ENCODE measurements around the gene OR51F1.

GRCh38 chr11:4748438-4748837, 21.3 kb downstream of the OR51F1 start:
- no peak for TF ChIP-seq CTCF (IDR thresholded peaks at IDR 0.05 in 8 of 11, conservative IDR thresholded peaks at IDR 0.05 in 3 of 11)
- TF ChIP-seq POLR2A (IDR thresholded peaks at IDR 0.05), result no peak
- no peak for TF ChIP-seq POLR2AphosphoS5 (IDR thresholded peaks at IDR 0.05)

Measured in spleen (tissue), 7 donors.